Stomach smooth muscle (tissue), 2 donors: ENCODE measurements around the gene SMIM36.
A peak's percentile ranks its signal among the peaks of the same experiment; 100 is the strongest.
"Not testable (repeated sequence)": the region's sequence is repeated elsewhere in the genome, so short reads cannot be mapped to it uniquely, and the experiment has no call there.

Experiments
- H3K27ac ChIP-seq: one replicate; pipeline ENCODE4 v1.7.0; 2013; ENCODE audit warnings: mild to moderate bottlenecking, low read length, inconsistent platforms
- H3K27me3 ChIP-seq, 2 donors: one replicate each; pipeline ENCODE4 v1.7.0; 2013; ENCODE audit warnings: low read length in 2 of 2; ENCODE audit not compliant: insufficient read depth in 2 of 2, control insufficient read depth in 1 of 2
- H3K36me3 ChIP-seq, 2 donors: one replicate each; pipeline ENCODE4 v1.7.0; 2013; ENCODE audit warnings: low read length in 2 of 2; ENCODE audit not compliant: control insufficient read depth in 2 of 2, insufficient read depth in 2 of 2
- H3K4me1 ChIP-seq: one replicate; pipeline ENCODE4 v1.7.0; 2013; ENCODE audit warnings: low read length; ENCODE audit not compliant: control insufficient read depth, insufficient read depth
- H3K4me3 ChIP-seq, 2 donors: one replicate each; pipeline ENCODE4 v1.7.0; 2013; ENCODE audit warnings: low read length in 2 of 2
- H3K9ac ChIP-seq, 2 donors: one replicate each; pipeline ENCODE4 v1.7.0; 2013; ENCODE audit warnings: low read length in 2 of 2, mild to moderate bottlenecking in 1 of 2
- H3K9me3 ChIP-seq, 2 donors: one replicate each; pipeline ENCODE4 v1.7.0; 2013; ENCODE audit warnings: low read length in 2 of 2; ENCODE audit not compliant: control insufficient read depth in 2 of 2
- donor health status: healthy.
- donor health status: Pancreatic carcinoma.

SMIM36 gene

GRCh38 chr17:55532670-55533069 is 21.4 kb upstream of the SMIM36 start:
- H3K4me1 ChIP-seq: no peaks in the 10 kb centered on the region
- no peak overlapping the region for H3K4me3 ChIP-seq
- no peak overlapping the region for H3K27ac ChIP-seq
- no peaks in the 10 kb centered on the region for H3K9me3 ChIP-seq
- H3K36me3 ChIP-seq: no peaks in the 10 kb centered on the region
- H3K9ac ChIP-seq: no peak overlapping the region
- no peaks in the 10 kb centered on the region for H3K27me3 ChIP-seq

- H3K4me1 ChIP-seq: no peaks in the 10 kb centered on the region
- H3K9me3 ChIP-seq: no peaks in the 10 kb centered on the region
- H3K9ac ChIP-seq: no peak overlapping the region
- H3K27me3 ChIP-seq: no peaks in the 10 kb centered on the region
- H3K36me3 ChIP-seq: no peaks in the 10 kb centered on the region
- H3K27ac ChIP-seq: no peak overlapping the region
- no peak overlapping the region for H3K4me3 ChIP-seq
Observed at GRCh38 chr17:55531053-55531728, 19.9 kb upstream of the SMIM36 start.

- Histone ChIP-seq H3K9ac (no peak overlapping the region), H3K4me1 (no peaks in the 10 kb centered on the region)
Observed at GRCh38 chr17:55530064-55530463, 18.8 kb upstream of the SMIM36 start.

DNA sequence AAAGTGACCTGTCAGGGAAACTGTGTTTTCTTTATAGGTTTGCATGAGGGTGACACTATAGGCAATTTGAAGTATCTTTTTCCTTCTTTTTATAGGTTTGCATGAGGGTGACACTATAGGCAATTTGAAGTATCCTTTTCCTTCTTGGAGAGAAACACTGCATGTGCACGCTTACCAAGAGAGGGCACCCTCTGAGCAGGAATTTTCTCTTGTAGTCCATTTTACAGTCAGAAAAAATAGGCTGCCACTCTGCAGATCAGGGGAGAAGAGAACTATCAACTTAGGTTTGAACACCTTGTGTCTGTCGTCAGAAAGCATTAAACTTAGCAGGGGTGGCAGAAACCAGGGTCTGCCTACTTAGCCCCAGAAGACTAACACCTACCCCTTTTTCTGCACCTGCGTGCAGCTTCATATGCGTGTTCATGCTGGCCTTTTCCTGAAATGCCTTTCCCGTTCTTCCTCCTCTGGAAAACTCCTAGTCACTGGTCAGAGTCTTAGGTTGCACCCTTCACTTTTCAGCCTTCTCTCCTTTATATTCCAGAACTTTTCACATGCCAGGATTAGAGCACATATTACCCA is 16.4 kb upstream of the SMIM36 start:
- no peak overlapping the region for H3K4me3 ChIP-seq
- H3K9me3 ChIP-seq: no peaks in the 10 kb centered on the region
- no peaks in the 10 kb centered on the region for H3K27me3 ChIP-seq
- no peaks in the 10 kb centered on the region for H3K36me3 ChIP-seq
- no peaks in the 10 kb centered on the region for H3K4me1 ChIP-seq
- H3K9ac ChIP-seq: no peak overlapping the region
- no peak overlapping the region for H3K27ac ChIP-seq

More at GRCh38 chr17:55530064-55530463, 18.8 kb upstream of the SMIM36 start:
- Histone ChIP-seq H3K4me3 (no peak overlapping the region), H3K27ac (no peak overlapping the region), H3K36me3 (no peaks in the 10 kb centered on the region), H3K27me3 (no peaks in the 10 kb centered on the region), H3K9me3 (no peaks in the 10 kb centered on the region)

GRCh38 chr17:55524440-55525220 is 13.4 kb upstream of the SMIM36 start:
- no peak overlapping the region for H3K4me3 ChIP-seq
- H3K9me3 ChIP-seq: no peaks in the 10 kb centered on the region
- no peak overlapping the region for H3K27ac ChIP-seq
- no peaks in the 10 kb centered on the region for H3K27me3 ChIP-seq
- no peaks in the 10 kb centered on the region for H3K4me1 ChIP-seq
- no peaks in the 10 kb centered on the region for H3K36me3 ChIP-seq
- H3K9ac ChIP-seq: no peak overlapping the region

DNA sequence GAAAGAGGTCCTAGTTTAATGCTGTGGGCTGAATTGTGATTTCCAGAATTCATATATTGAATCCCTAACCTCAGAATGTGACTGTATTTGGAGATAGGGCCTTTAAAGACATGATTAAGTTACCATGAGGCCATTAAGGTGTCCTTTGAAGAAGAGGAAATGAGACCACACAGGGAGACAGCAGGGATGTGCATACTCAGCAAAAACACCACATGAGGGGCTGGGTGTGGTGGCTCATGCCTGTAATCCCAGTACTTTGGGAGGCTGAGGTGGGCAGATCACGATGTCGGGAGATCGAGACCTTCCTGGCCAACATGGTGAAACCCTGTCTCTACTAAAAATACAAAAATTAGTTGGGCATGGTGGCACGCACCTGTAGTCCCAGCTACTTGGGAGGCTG is 11.8 kb upstream of the SMIM36 start:
- not testable (repeated sequence) for H3K9ac ChIP-seq, H3K36me3 ChIP-seq

DNA sequence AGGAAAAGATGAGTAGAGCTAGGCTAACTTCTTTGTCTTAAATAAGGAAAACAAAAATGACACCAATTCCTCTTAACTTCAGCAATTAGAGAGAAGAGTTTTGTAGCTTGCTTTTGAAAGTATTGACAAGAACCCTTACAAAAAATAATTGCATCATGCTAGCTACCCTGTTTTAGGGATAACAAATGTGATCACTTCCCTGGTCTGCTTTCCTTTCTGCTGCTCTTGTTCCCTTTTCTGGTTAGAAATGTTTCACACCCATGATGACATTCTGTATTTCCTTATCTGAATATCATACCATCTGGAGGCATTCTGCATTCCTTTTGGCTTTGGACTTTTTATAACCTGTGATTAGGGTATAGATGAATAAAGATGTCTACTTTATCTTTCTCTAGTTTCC is 9.9 kb upstream of the SMIM36 start:
- H3K27ac ChIP-seq: no peak overlapping the region
- H3K27me3 ChIP-seq: no peaks in the 10 kb centered on the region

More for the DNA sequence above, 11.8 kb upstream of the SMIM36 start:
- H3K27me3 ChIP-seq, H3K27ac ChIP-seq, H3K4me3 ChIP-seq, H3K4me1 ChIP-seq, H3K9me3 ChIP-seq: not testable (repeated sequence)

DNA sequence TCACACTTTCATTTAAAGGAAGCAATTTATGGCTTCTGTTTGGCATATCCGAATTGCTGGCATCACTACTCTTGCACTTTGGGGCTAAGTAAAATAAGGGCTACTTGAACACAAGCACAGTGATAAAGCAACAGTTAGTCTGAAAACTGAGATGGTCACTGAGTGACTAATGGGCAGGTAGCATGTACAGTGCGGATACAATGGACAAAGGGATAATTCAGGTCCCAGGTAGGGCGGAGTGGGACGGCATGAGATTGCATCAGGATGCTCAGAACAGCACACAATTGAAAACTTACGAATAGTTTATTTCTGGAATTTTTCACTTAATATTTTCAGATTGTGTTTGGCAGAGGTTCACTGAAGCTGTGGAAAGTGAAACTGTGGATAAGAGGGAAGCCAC is 9.2 kb upstream of the SMIM36 start:
- Histone ChIP-seq H3K27ac (no peak overlapping the region), H3K36me3 (no peaks in the 10 kb centered on the region), H3K9me3 (no peaks in the 10 kb centered on the region), H3K27me3 (no peaks in the 10 kb centered on the region), H3K4me3 (no peak overlapping the region), H3K4me1 (no peaks in the 10 kb centered on the region), H3K9ac (no peak overlapping the region)

More for the DNA sequence above, 9.9 kb upstream of the SMIM36 start:
- no peaks in the 10 kb centered on the region for H3K4me1 ChIP-seq
- no peak overlapping the region for H3K4me3 ChIP-seq
- H3K9me3 ChIP-seq: no peaks in the 10 kb centered on the region
- H3K36me3 ChIP-seq: no peaks in the 10 kb centered on the region
- no peak overlapping the region for H3K9ac ChIP-seq

DNA sequence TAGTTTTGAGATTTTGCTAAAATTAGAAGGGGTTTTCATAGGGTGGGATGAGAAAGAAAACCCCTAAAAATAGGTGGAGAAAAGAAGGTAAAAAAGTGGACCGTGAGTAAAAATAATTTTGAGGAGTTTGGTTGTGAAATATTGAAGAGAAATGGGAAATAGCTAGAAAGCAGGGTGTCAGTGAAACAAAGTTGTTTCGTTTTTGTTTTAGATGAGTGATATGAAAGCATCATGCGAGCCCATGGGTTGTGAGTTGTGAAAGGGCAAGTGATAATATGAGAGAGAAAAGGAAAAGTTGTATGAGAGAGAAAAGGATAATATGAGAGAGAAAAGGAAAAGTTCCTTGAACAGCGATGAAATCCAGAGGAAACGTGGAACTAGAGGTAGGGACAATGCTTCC is 7.3 kb upstream of the SMIM36 start:
- no peak overlapping the region for H3K27ac ChIP-seq
- H3K27me3 ChIP-seq: no peaks in the 10 kb centered on the region
- H3K36me3 ChIP-seq: no peaks in the 10 kb centered on the region
- H3K9me3 ChIP-seq: no peaks in the 10 kb centered on the region
- no peaks in the 10 kb centered on the region for H3K4me1 ChIP-seq
- H3K9ac ChIP-seq: no peak overlapping the region
- no peak overlapping the region for H3K4me3 ChIP-seq

- Histone ChIP-seq H3K27ac (no peak overlapping the region), H3K4me1 (no peaks in the 10 kb centered on the region), H3K9ac (peak overlapping the region in 1 of 2 donors; percentile 8), H3K4me3 (peak overlapping the region; percentile 40 to 47), H3K9me3 (no peaks in the 10 kb centered on the region), H3K36me3 (no peaks in the 10 kb centered on the region), H3K27me3 (no peaks in the 10 kb centered on the region)
Observed at GRCh38 chr17:55513885-55514590, 2.8 kb upstream of the SMIM36 start.
